ENCODE measurements around the gene CSRP3.

CSRP3 gene

DNA sequence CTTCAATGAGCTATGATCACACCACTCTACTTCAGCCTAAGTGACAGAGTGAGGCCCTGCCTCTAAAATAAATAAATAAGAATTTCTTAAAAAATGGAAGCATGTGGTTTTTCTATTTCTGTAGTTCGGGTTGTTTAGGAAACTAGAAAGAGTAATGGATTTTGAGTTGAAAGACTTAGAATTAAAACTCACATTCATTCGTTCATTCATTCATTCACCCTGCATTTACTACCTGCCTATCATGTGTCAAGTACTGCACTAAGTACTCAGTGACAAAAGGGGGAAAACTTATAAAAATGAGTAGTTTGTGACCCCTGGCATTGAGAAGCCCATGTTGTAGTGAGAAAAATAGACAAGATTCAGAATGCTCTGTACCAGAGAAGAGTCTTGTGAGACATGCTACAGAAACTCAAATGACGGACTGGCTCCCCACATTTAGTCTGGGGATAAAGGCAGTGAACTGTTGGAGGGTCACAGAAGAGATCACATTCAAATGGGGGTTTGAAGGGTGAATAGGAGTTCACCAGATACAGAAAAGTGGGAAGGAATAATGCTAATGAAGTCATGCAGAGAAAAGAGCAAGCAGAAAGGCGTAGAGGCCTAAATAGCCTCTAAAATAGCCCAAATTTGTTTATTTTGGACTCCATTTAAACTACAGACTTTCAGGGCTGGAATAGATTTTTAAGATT is 7.0 kb downstream of the CSRP3 start:
- CTCF ChIA-PET, result no interaction called here

DNA sequence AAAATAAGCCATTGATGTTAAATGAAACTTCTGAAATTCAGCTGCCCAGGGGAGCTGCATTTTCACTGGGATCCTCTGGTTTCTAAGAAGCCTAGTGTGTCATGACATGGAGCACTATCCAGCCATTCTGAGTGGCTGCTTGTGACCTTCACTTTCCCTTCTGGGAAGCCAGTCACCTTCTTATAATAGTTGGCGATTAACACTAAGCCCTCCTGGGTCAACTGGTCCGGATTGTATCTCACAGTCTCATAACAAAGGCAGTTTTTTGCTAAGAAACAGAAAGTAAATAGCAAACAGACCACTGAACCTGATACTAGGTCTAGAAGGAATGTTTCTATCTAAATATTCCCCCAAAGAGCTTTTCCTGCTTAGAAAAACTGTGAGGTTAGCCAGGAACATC is 7.9 kb downstream of the CSRP3 start:
- Histone ChIP-seq H3K27ac (ENCODE audit: extremely low read depth, low read depth, low read length) (no peak overlapping the region), H3K36me3 (ENCODE audit: control insufficient read depth in 2 of 2, insufficient read depth in 1 of 2, low read length in 2 of 2) (no peaks in the 10 kb centered on the region), H3K4me1 (ENCODE audit: control insufficient read depth, insufficient read depth, low read length) (no peaks in the 10 kb centered on the region), H3K4me3 (ENCODE audit: low read depth, low read length) (no peak overlapping the region), H3K9me3 (ENCODE audit: control insufficient read depth, insufficient read depth, low read depth, low read length) (no peaks in the 10 kb centered on the region)
- no peak for TF ChIP-seq ZNF510 (tag by site-specific recombination; IDR thresholded peaks at IDR 0.05; ENCODE audit: insufficient replicate concordance)
- CTCF ChIA-PET, result no interaction called here
- POLR2A ChIA-PET, result no interaction called here

More for the DNA sequence above, 7.0 kb downstream of the CSRP3 start:
- H3K4me1 ChIP-seq (ENCODE audit: control insufficient read depth, insufficient read depth, low read length), result no peaks in the 10 kb centered on the region
- no peak overlapping the region for H3K27ac ChIP-seq (ENCODE audit: extremely low read depth, low read depth, low read length)
- no peaks in the 10 kb centered on the region for H3K36me3 ChIP-seq (ENCODE audit: control insufficient read depth in 2 of 2, insufficient read depth in 1 of 2, low read length in 2 of 2)
- H3K9me3 ChIP-seq (ENCODE audit: control insufficient read depth, insufficient read depth, low read depth, low read length), result no peaks in the 10 kb centered on the region
- H3K4me3 ChIP-seq (ENCODE audit: low read depth, low read length), result no peak overlapping the region
- TF ChIP-seq ZFP3 (tag by site-specific recombination; IDR thresholded peaks at IDR 0.05; ENCODE audit: low read depth) (peak; percentile 66), TRIM28 (IDR thresholded peaks at IDR 0.05; ENCODE audit: borderline replicate concordance, low read length) (no peak)
- POLR2A ChIA-PET, result no interaction called here

DNA sequence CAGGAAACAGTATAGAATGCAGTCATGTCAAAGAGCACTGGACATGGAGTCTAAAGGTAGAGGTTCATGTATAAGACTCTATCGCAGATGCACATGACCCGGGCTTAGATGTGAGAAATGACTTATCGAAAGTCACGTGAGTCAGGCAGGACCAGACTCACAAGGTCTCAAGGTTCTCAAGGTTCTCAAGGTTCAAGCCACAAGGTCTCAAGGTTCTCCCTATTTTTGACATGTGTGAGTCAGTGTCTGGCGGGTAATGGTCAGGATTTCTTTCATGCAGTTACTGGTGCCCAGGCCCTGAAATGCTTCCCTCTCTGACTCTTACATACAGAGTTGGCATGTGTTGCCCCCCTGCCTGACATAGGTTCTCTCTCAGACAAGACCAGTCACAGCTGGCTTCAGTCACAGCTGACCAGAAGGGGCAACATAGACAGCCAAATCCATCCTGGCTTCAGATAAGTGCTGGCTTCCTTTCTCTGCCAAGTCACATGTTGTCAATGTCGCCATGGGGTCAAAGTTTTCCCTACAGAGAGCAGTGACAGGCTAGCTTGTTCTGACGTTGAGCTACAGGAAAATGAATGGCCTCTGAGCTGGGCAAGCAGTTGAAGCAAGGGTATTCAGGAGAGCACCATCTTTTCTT is 10.1 kb downstream of the CSRP3 start:
- no peaks in the 10 kb centered on the region for H3K4me1 ChIP-seq (ENCODE audit: control insufficient read depth, insufficient read depth, low read length)
- TF ChIP-seq ZNF433 (tag by site-specific recombination; IDR thresholded peaks at IDR 0.05; ENCODE audit: low read depth) (no peak), YY2 (tag by site-specific recombination; IDR thresholded peaks at IDR 0.05) (no peak), SCRT2 (tag by site-specific recombination; IDR thresholded peaks at IDR 0.05) (no peak), KLF7 (tag by site-specific recombination; IDR thresholded peaks at IDR 0.05; ENCODE audit: borderline replicate concordance) (no peak), ZBTB20 (tag by site-specific recombination; IDR thresholded peaks at IDR 0.05) (no peak), ZNF660 (tag by site-specific recombination; IDR thresholded peaks at IDR 0.05) (no peak), ZNF600 (tag by site-specific recombination; IDR thresholded peaks at IDR 0.05) (no peak), ZNF10 (tag by site-specific recombination; IDR thresholded peaks at IDR 0.05) (no peak), HOXD13 (CRISPR knock-in tag; IDR thresholded peaks at IDR 0.05; ENCODE audit: borderline replicate concordance) (no peak), ZSCAN30 (tag by site-specific recombination; IDR thresholded peaks at IDR 0.05) (no peak)
- H3K4me3 ChIP-seq (ENCODE audit: low read depth, low read length), result no peak overlapping the region
- H3K9me3 ChIP-seq (ENCODE audit: control insufficient read depth, insufficient read depth, low read depth, low read length), result no peaks in the 10 kb centered on the region
- ChIA-PET POLR2A (no interaction called here), CTCF (no interaction called here)
- no peak overlapping the region for H3K27ac ChIP-seq (ENCODE audit: extremely low read depth, low read depth, low read length)
- H3K36me3 ChIP-seq (ENCODE audit: control insufficient read depth in 2 of 2, insufficient read depth in 1 of 2, low read length in 2 of 2), result no peaks in the 10 kb centered on the region

DNA sequence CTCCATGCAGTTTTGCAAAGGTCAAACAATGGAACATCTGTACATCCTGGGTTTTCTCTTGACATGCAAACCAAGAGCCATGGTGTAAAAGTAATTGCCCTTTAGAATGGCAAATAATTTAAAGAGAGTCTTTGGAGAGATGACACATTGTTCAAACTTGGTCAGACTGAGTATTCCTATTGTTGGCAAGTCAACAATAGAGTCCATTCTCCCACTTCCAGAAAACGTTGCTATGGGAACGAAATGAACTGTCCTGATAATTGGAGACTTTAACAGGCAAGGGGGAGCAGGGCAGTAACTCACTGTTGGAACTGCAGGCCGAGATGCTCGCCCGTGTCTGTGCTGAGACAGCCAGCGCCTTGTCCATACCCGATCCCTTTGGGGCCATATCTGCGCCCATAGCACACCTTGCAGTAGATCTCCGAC is 13.9 kb downstream of the CSRP3 start:
- H3K27ac ChIP-seq (ENCODE audit: extremely low read depth, low read depth, low read length), result no peak overlapping the region
- H3K36me3 ChIP-seq (ENCODE audit: control insufficient read depth in 2 of 2, insufficient read depth in 1 of 2, low read length in 2 of 2), result no peaks in the 10 kb centered on the region
- ChIA-PET POLR2A (no interaction called here), CTCF (no interaction called here)
- H3K4me1 ChIP-seq (ENCODE audit: control insufficient read depth, insufficient read depth, low read length), result no peaks in the 10 kb centered on the region
- H3K4me3 ChIP-seq (ENCODE audit: low read depth, low read length), result no peak overlapping the region
- H3K9me3 ChIP-seq (ENCODE audit: control insufficient read depth, insufficient read depth, low read depth, low read length), result no peaks in the 10 kb centered on the region
- TF ChIP-seq, protein P1, sequence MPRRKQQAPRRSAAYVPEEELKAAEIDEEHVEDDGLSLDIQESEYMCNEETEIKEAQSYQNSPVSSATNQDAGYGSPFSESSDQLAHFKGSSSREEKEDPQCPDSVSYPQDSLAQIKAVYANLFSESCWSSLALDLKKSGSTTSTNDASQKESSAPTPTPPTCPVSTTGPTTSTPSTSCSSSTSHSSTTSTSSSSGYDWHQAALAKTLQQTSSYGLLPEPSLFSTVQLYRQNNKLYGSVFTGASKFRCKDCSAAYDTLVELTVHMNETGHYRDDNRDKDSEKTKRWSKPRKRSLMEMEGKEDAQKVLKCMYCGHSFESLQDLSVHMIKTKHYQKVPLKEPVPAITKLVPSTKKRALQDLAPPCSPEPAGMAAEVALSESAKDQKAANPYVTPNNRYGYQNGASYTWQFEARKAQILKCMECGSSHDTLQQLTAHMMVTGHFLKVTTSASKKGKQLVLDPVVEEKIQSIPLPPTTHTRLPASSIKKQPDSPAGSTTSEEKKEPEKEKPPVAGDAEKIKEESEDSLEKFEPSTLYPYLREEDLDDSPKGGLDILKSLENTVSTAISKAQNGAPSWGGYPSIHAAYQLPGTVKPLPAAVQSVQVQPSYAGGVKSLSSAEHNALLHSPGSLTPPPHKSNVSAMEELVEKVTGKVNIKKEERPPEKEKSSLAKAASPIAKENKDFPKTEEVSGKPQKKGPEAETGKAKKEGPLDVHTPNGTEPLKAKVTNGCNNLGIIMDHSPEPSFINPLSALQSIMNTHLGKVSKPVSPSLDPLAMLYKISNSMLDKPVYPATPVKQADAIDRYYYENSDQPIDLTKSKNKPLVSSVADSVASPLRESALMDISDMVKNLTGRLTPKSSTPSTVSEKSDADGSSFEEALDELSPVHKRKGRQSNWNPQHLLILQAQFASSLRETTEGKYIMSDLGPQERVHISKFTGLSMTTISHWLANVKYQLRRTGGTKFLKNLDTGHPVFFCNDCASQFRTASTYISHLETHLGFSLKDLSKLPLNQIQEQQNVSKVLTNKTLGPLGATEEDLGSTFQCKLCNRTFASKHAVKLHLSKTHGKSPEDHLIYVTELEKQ (tag by site-specific recombination; IDR thresholded peaks at IDR 0.05; ENCODE audit: borderline replicate concordance), result no peak
- TF ChIP-seq ZNF16 (tag by site-specific recombination; IDR thresholded peaks at IDR 0.05; ENCODE audit: low read depth) (no peak), OSR2 (tag by site-specific recombination; IDR thresholded peaks at IDR 0.05) (no peak), ZNF423 (tag by site-specific recombination; IDR thresholded peaks at IDR 0.05) (no peak), ZFP3 (tag by site-specific recombination; IDR thresholded peaks at IDR 0.05; ENCODE audit: low read depth) (no peak)
- TF ChIP-seq, protein P2, sequence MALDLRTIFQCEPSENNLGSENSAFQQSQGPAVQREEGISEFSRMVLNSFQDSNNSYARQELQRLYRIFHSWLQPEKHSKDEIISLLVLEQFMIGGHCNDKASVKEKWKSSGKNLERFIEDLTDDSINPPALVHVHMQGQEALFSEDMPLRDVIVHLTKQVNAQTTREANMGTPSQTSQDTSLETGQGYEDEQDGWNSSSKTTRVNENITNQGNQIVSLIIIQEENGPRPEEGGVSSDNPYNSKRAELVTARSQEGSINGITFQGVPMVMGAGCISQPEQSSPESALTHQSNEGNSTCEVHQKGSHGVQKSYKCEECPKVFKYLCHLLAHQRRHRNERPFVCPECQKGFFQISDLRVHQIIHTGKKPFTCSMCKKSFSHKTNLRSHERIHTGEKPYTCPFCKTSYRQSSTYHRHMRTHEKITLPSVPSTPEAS (tag by site-specific recombination; IDR thresholded peaks at IDR 0.05), result no peak
- TF ChIP-seq, protein P3, sequence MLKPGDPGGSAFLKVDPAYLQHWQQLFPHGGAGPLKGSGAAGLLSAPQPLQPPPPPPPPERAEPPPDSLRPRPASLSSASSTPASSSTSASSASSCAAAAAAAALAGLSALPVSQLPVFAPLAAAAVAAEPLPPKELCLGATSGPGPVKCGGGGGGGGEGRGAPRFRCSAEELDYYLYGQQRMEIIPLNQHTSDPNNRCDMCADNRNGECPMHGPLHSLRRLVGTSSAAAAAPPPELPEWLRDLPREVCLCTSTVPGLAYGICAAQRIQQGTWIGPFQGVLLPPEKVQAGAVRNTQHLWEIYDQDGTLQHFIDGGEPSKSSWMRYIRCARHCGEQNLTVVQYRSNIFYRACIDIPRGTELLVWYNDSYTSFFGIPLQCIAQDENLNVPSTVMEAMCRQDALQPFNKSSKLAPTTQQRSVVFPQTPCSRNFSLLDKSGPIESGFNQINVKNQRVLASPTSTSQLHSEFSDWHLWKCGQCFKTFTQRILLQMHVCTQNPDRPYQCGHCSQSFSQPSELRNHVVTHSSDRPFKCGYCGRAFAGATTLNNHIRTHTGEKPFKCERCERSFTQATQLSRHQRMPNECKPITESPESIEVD (tag by site-specific recombination; IDR thresholded peaks at IDR 0.05), result no peak
- TF ChIP-seq, protein P4, sequence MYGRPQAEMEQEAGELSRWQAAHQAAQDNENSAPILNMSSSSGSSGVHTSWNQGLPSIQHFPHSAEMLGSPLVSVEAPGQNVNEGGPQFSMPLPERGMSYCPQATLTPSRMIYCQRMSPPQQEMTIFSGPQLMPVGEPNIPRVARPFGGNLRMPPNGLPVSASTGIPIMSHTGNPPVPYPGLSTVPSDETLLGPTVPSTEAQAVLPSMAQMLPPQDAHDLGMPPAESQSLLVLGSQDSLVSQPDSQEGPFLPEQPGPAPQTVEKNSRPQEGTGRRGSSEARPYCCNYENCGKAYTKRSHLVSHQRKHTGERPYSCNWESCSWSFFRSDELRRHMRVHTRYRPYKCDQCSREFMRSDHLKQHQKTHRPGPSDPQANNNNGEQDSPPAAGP (tag by site-specific recombination; IDR thresholded peaks at IDR 0.05), result no peak

Measured in HEK293 (cell line).